Measurements from ENCODE around the gene OR13C3.
"Not testable (repeated sequence)": the region's sequence is repeated elsewhere in the genome, so short reads cannot be mapped to it uniquely, and the experiment has no call there.

Gene OR13C3

DNA sequence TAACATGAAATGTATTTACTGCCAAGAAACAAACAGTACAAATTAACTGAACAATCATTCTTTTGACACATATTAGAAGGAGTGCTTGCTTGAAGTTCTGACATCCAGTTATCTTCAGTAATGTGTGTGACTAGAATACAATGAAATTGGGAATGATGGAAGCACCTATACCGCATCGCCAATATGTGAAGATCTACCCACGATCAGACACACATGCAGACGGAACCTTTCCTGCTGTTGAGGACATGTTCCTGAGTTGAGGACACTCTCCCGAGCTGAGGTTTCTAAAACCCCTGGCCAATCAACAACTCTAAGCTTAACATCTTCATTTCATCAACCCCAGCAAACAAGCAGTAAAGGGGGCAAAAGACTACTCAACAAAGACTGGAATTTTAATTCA is at the start of gene OR13C3:
OR13C3 (minus strand) TSS at position 101 of the 400 bp plus-strand sequence. CDS start 133 bp downstream, outside the sequence.
- DNase-seq (ENCODE audit: low read depth in 2 of 2): no peak

DNA sequence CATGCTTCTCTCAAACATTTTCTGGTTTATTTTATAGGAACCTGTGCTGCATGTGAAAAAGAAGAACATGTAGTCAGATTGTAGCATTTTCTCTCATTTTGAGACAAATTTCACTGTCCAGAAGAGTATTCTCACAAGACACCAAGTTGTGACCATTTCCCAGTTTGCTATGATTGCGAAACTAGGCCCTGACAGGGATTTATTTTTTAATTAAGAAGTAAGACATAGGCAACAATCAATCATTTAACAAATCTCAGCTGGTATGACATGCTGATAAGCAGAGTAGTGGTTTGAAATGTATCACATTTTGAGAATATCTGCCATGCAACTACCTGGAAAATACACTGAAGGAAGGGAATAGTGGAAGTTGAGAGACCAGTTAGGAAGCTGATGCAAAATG is 43.9 kb upstream of the OR13C3 start:
- no peak for DNase-seq (ENCODE audit: low read depth in 2 of 2)

- no peak for DNase-seq (ENCODE audit: low read depth in 2 of 2)
These were observed 40.6 kb upstream of the OR13C3 start for GRCh38 chr9:104577263-104577662.

DNA sequence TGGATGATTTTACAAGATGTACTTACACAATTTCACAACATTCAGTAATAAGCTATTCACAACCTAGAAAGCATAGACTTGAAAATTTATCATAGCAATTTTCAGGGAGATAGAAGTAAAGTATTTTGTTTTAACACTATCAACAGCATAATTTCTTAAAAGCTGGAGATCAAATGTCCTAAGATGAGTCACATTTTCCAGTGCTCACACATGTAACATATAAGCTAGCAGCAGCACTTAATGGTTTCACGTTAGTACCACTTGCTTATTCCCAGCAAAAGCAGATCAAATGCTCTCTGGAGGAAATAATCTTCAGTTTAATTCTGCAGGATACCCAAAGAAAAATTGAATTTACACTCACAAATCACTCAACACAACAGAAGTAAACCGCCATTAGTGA is 38.8 kb upstream of the OR13C3 start:
- DNase-seq (ENCODE audit: low read depth in 2 of 2): no peak

- DNase-seq (ENCODE audit: low read depth in 2 of 2): no peak
These were observed 36.0 kb upstream of the OR13C3 start for GRCh38 chr9:104572612-104573011.

GRCh38 chr9:104568868-104569267 is 32.2 kb upstream of the OR13C3 start, which contains the start of gene OR13C8:
Gene OR13C8 (plus strand): TSS chr9:104569168. CDS start chr9:104569168, 0 bp downstream.
- DNase-seq (ENCODE audit: low read depth in 2 of 2): no peak

DNA sequence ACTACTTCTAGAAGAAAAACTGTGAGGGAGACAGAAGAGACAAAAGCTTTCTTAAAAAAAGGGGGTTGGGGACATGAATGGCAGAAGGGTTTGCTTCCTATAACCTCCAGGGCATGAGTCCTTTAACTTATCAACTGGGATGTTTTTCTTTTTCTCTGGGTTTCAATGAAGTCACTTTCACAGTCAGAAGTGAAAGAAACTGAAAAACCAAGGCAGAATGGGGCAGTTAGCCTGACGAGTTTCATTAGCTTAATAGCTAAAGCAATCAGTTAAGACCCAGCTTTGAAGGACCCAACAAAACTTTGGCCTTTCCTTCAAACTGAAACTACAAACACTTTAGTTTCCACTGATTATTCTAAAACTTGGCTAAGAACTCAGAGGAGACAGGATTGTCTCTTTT is 27.7 kb upstream of the OR13C3 start:
- DNase-seq (ENCODE audit: low read depth in 2 of 2): no peak

- no peak for DNase-seq (ENCODE audit: low read depth in 2 of 2)
These were observed 20.4 kb upstream of the OR13C3 start for GRCh38 chr9:104556830-104557634.

- DNase-seq (ENCODE audit: low read depth in 2 of 2): no peak
These were observed 18.9 kb upstream of the OR13C3 start for GRCh38 chr9:104555521-104555920.

GRCh38 chr9:104553261-104553660 is 16.6 kb upstream of the OR13C3 start:
- DNase-seq (ENCODE audit: low read depth in 2 of 2): no peak

GRCh38 chr9:104544644-104545043 is 8.0 kb upstream of the OR13C3 start:
- DNase-seq (ENCODE audit: low read depth in 2 of 2): no peak

DNA sequence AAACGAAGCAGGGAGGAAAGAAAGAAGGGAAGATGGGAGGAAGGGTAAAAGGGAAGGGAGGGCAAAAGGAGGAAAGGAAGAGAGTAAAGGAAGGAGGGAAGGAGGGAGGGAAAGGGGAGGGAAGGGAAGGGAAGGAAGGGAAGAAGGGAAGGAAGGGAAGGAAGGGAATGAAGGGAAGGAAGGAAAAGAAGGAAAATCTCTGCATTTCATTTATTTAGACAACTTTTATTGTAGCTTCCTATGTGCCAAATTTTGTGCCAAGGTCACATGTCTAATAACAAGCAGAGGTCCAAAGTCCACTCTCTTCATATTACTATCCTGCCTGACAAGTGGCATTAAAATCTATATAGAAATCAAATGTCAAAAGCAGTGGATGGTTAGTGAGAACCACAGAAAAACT is 2.6 kb upstream of the OR13C3 start:
- DNase-seq (ENCODE audit: low read depth in 2 of 2): no peak

DNA sequence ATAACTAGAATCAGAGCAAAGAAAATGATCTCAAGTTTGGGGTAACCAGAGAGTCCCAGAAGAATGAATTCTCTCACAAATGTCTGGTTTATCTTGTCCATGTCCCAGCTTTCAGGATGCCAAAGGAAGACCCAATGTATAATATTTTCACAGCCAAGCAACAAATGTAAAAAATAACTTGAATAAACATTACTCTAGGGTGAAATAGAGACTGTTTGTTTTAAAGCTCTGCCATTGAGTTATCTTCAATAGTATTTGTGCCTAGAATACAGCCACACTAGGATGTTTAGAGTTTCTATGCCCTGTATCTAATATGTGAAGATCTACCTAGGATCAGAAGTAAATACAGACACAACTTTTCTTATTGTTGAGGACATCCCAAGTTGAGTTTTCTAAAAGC is 9.5 kb downstream of the OR13C3 start, which contains the start of gene OR13C4:
OR13C4 (minus strand) TSS at position 101 of the 400 bp plus-strand sequence; CDS start at position 101, 0 bp downstream.
- DNase-seq (ENCODE audit: low read depth in 2 of 2): no peak

DNA sequence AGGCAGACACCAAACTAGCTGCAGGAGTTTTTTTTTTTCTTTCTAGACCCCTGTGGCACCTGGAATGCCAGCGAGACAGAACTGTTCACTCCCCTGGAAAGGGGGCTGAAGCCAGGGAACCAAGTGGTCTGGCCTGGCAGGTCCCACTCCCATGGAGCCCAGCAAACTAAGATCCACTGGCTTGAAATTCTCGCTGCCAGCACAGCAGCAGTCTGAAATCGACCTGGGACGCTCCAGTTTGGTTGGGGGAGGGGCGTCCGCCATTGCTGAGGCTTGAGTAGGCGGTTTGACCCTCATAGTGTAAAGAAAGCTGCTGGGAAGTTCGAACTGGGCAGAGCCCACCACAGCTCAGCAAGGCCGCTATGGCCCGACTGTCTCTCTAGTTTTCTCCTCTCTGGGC is 16.4 kb downstream of the OR13C3 start:
- DNase-seq (ENCODE audit: low read depth in 2 of 2): not testable (repeated sequence)

GRCh38 chr9:104514901-104515300 is 21.8 kb downstream of the OR13C3 start:
- no peak for DNase-seq (ENCODE audit: low read depth in 2 of 2)

GRCh38 chr9:104506565-104506964 is 30.1 kb downstream of the OR13C3 start:
- no peak for DNase-seq (ENCODE audit: low read depth in 2 of 2)

- DNase-seq (ENCODE audit: low read depth in 2 of 2): no peak
These were observed 32.7 kb downstream of the OR13C3 start, which contains the start of gene OR13F1 for GRCh38 chr9:104503963-104504362. Gene OR13F1 (plus strand): TSS chr9:104504263. CDS start chr9:104504263, 0 bp downstream.

- DNase-seq (ENCODE audit: low read depth in 2 of 2): no peak
These were observed 33.2 kb downstream of the OR13C3 start for GRCh38 chr9:104503440-104503839.

GRCh38 chr9:104494808-104495207 is 41.8 kb downstream of the OR13C3 start:
- no peak for DNase-seq (ENCODE audit: low read depth in 2 of 2)

Measured in stimulated activated CD4-positive, alpha-beta T cell treated with anti-CD3 and anti-CD28 coated beads, Interleukin-12 subunit alpha, Interleukin-12 subunit beta, amount 100 ng/mL, for 24 hours (primary cell).